Muscle layer of colon (tissue), 2 donors: ENCODE measurements around the gene ITLN1.
"Not testable (repeated sequence)": the region's sequence is repeated elsewhere in the genome, so short reads cannot be mapped to it uniquely, and the experiment has no call there.

Experiments
- H3K27ac ChIP-seq: one replicate; pipeline ENCODE4 v1.7.0; 2013; ENCODE audit warnings: low read depth, mild to moderate bottlenecking, low read length, moderate library complexity
- H3K27me3 ChIP-seq, 2 donors: one replicate each; pipeline ENCODE4 v1.7.0; 2013; ENCODE audit warnings: low read length in 2 of 2, mild to moderate bottlenecking in 2 of 2; ENCODE audit not compliant: insufficient read depth in 2 of 2, control insufficient read depth in 1 of 2
- H3K36me3 ChIP-seq: one replicate; pipeline ENCODE4 v1.7.0; 2013; ENCODE audit warnings: mild to moderate bottlenecking, low read length; ENCODE audit not compliant: insufficient read depth
- H3K4me1 ChIP-seq: one replicate; pipeline ENCODE4 v1.7.0; 2013; ENCODE audit warnings: mild to moderate bottlenecking, low read length; ENCODE audit not compliant: insufficient read depth
- H3K4me3 ChIP-seq, 2 donors: one replicate each; pipeline ENCODE4 v1.7.0; 2013; ENCODE audit warnings: low read length in 2 of 2, low read depth in 1 of 2, mild to moderate bottlenecking in 1 of 2, moderate library complexity in 1 of 2
- H3K9ac ChIP-seq: one replicate; pipeline ENCODE4 v1.7.0; 2013; ENCODE audit warnings: low read length
- H3K9me3 ChIP-seq: one replicate; pipeline ENCODE4 v1.7.0; 2013; ENCODE audit warnings: mild to moderate bottlenecking, low read length
- donor health status: abdominal sarcoma.
- donor health status: Adenocarcinoma of cecum.

The ITLN1 gene

GRCh38 chr1:160885042-160885441 lies at the start of gene ITLN1:
Gene ITLN1, minus strand, starts transcription at chr1:160885180. Its CDS starts 303 bp downstream, at chr1:160884877.
- H3K27ac ChIP-seq = no peak within 1 kb of the TSS
- no peaks in the 10 kb centered on the region for H3K9me3 ChIP-seq
- H3K36me3 ChIP-seq = no peaks in the 10 kb centered on the region
- H3K9ac ChIP-seq = no peak within 1 kb of the TSS
- no peaks in the 10 kb centered on the region for H3K4me1 ChIP-seq
- no peak within 1 kb of the TSS for H3K4me3 ChIP-seq
- H3K27me3 ChIP-seq = no peaks in the 10 kb centered on the region

DNA sequence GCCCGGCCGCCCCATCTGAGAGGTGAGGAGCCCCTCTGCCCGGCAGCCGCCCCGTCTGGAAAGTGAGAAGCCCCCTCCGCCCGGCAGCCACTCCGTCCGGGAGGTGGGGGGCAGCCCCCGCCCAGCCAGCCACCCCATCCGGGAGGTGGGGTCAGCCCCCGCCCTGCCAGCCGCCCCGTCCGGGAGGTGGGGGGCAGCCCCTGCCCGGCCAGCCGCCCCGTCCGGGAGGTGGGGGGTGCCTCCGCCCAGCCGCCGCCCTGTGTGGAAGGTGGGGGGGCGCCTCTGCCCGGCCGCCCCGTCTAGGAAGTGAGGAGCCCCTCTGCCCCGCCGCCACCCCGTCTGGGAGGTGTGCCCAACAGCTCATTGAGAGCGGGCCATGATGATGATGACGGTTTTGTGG lies 48.3 kb upstream of the ITLN1 start:
- H3K9me3 ChIP-seq, H3K9ac ChIP-seq, H3K36me3 ChIP-seq, H3K27ac ChIP-seq, H3K4me1 ChIP-seq, H3K4me3 ChIP-seq, H3K27me3 ChIP-seq: not testable (repeated sequence)

- no peaks in the 10 kb centered on the region for H3K4me1 ChIP-seq
- H3K9me3 ChIP-seq = no peaks in the 10 kb centered on the region
- H3K9ac ChIP-seq = no peak overlapping the region
- H3K27me3 ChIP-seq = no peaks in the 10 kb centered on the region
- H3K36me3 ChIP-seq = no peaks in the 10 kb centered on the region
- H3K4me3 ChIP-seq = no peak overlapping the region
- H3K27ac ChIP-seq = no peak overlapping the region
Observed at GRCh38 chr1:160925652-160926244, 40.8 kb upstream of the ITLN1 start.

DNA sequence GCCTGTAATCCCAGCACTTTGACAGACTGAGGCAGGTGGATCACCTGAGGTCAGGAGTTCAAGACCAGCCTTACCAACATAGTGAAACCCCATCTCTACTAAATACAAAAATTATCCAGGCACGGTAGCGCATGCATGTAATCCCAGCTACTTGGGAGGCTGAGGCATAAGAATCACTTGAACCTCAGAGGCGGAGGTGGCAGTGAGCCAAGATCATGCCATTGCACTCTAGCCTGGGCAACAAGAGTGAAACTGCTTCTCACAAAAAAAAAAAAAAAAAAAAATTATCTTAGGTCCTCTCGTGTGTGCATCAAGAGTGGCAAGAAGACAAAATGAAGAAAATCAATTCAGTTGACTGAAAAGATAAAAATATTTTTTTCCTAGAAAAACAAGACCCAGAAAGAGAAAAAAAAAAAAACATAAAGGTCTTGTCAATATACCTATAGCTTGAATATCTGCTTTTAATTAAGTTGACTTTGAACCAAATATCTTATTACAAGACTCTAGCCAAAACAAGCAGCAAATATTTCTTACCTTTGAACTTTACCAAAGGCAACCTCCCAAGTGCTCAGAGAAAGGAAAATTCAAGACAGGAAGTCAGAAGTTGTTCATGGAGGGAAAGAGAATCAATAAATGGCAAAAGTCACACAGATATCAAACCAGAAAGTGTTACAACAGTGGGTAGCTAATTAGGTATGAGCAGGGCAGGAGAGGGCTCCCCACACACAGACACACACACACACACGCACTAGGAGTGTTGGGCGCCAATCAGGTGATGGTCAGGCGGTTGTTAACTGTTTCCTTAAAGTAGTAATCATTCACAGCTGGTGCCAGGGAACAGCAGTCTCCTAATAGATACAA lies 40.0 kb upstream of the ITLN1 start:
- no peaks in the 10 kb centered on the region for H3K27me3 ChIP-seq
- H3K36me3 ChIP-seq = no peaks in the 10 kb centered on the region
- no peak overlapping the region for H3K4me3 ChIP-seq
- H3K4me1 ChIP-seq = no peaks in the 10 kb centered on the region
- H3K27ac ChIP-seq = no peak overlapping the region
- no peaks in the 10 kb centered on the region for H3K9me3 ChIP-seq
- no peak overlapping the region for H3K9ac ChIP-seq

- Histone ChIP-seq H3K27ac (no peak overlapping the region), H3K4me3 (no peak overlapping the region), H3K4me1 (no peaks in the 10 kb centered on the region), H3K27me3 (no peaks in the 10 kb centered on the region), H3K9ac (no peak overlapping the region), H3K9me3 (no peaks in the 10 kb centered on the region), H3K36me3 (no peaks in the 10 kb centered on the region)
Observed at GRCh38 chr1:160916666-160917065, 31.7 kb upstream of the ITLN1 start.

- H3K9me3 ChIP-seq, H3K27me3 ChIP-seq, H3K9ac ChIP-seq, H3K4me3 ChIP-seq, H3K27ac ChIP-seq, H3K4me1 ChIP-seq, H3K36me3 ChIP-seq: not testable (repeated sequence)
Observed at GRCh38 chr1:160913229-160913628, 28.2 kb upstream of the ITLN1 start.

GRCh38 chr1:160911925-160912324 lies 26.9 kb upstream of the ITLN1 start:
- Histone ChIP-seq H3K4me1 (no peaks in the 10 kb centered on the region), H3K27me3 (no peaks in the 10 kb centered on the region), H3K36me3 (no peaks in the 10 kb centered on the region), H3K4me3 (no peak overlapping the region), H3K9me3 (no peaks in the 10 kb centered on the region), H3K9ac (no peak overlapping the region), H3K27ac (no peak overlapping the region)

GRCh38 chr1:160911441-160911840 lies 26.5 kb upstream of the ITLN1 start:
- H3K9ac ChIP-seq = no peak overlapping the region
- no peaks in the 10 kb centered on the region for H3K27me3 ChIP-seq
- H3K4me3 ChIP-seq = no peak overlapping the region
- no peaks in the 10 kb centered on the region for H3K9me3 ChIP-seq
- H3K27ac ChIP-seq = no peak overlapping the region
- no peaks in the 10 kb centered on the region for H3K36me3 ChIP-seq
- H3K4me1 ChIP-seq = no peaks in the 10 kb centered on the region

GRCh38 chr1:160910170-160910750 lies 25.3 kb upstream of the ITLN1 start:
- Histone ChIP-seq H3K9me3 (no peaks in the 10 kb centered on the region), H3K4me1 (no peaks in the 10 kb centered on the region), H3K9ac (no peak overlapping the region), H3K36me3 (no peaks in the 10 kb centered on the region), H3K27ac (no peak overlapping the region), H3K27me3 (no peaks in the 10 kb centered on the region), H3K4me3 (no peak overlapping the region)

GRCh38 chr1:160907976-160908375 lies 23.0 kb upstream of the ITLN1 start:
- H3K27me3 ChIP-seq = no peaks in the 10 kb centered on the region
- H3K4me1 ChIP-seq = no peaks in the 10 kb centered on the region
- H3K4me3 ChIP-seq = no peak overlapping the region
- no peaks in the 10 kb centered on the region for H3K36me3 ChIP-seq
- no peak overlapping the region for H3K9ac ChIP-seq
- no peak overlapping the region for H3K27ac ChIP-seq
- H3K9me3 ChIP-seq = no peaks in the 10 kb centered on the region

- no peaks in the 10 kb centered on the region for H3K4me1 ChIP-seq
- H3K4me3 ChIP-seq = no peak overlapping the region
- no peak overlapping the region for H3K9ac ChIP-seq
- no peak overlapping the region for H3K27ac ChIP-seq
- no peaks in the 10 kb centered on the region for H3K9me3 ChIP-seq
- no peaks in the 10 kb centered on the region for H3K36me3 ChIP-seq
- no peaks in the 10 kb centered on the region for H3K27me3 ChIP-seq
Observed at GRCh38 chr1:160905617-160905989, 20.6 kb upstream of the ITLN1 start.
